ENCODE data around the gene KANK4. TPM values are rescaled to one million over a fixed set of nuclear protein-coding genes. Genes with fewer than 3 reads are reported as not detected.

The KANK4 gene
- total RNA-seq, 4 donors from 2014 or later: 1.3 to 2.7 (median 1.7) TPM

DNA sequence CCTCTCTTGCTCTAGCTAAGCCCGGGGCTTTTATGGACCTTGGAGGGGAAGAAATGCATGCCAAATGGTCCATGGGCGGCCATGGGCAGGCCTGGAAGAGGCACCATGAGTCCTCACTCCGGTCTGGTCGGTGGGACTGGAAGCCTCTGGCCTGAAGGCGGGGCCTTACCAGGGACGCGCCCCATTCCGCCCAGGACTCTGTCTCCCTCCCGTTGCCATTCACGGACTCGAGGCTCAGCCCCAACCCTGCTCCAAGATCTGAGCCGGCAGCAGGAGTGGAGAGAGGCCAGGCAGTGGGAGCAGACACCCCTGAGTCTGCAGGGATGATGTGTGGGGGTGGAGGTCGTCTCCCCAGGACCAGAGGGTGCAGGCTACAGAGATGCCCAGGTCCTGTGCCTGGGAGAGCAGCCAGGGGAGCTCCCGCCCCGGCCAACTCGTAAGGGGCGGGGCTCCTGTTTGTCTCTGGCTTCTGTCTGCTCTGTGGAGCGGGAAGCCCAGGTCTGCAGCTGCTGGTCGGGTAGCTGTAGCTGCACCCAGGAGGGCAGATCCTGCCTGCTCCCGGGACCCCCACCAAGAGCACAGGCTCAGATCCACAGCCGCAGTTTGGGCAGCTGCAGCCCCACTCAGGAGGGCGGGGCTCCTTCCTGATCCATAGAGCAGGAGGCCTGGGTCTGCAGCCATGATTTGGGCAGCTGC is 8.3 kb upstream of the KANK4 start:
- ATAC-seq (ENCODE audit: low FRiP score): no peak
- DNase-seq (ENCODE audit: low spot score): no peak

DNA sequence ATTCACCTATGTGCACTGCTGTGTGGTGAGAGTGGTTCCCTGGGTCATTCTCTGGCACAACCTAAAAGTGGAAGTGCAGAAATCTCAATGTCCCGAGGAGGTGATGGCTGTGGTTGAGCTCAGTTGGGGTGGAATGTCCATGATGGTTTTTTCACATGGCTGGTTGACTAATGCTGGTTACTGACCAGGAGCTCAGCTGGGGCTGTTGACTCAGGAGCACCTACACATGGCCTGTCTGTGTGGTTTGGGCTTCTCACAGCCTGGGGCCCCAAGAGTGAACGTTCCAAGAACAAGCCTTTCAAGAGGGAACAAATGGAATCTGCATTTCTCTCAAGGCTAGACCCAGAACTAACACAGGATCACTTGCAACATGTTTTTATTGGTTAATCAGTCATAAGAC is 6.4 kb upstream of the KANK4 start:
- ATAC-seq (ENCODE audit: low FRiP score): no peak
- TF ChIP-seq, protein P1, sequence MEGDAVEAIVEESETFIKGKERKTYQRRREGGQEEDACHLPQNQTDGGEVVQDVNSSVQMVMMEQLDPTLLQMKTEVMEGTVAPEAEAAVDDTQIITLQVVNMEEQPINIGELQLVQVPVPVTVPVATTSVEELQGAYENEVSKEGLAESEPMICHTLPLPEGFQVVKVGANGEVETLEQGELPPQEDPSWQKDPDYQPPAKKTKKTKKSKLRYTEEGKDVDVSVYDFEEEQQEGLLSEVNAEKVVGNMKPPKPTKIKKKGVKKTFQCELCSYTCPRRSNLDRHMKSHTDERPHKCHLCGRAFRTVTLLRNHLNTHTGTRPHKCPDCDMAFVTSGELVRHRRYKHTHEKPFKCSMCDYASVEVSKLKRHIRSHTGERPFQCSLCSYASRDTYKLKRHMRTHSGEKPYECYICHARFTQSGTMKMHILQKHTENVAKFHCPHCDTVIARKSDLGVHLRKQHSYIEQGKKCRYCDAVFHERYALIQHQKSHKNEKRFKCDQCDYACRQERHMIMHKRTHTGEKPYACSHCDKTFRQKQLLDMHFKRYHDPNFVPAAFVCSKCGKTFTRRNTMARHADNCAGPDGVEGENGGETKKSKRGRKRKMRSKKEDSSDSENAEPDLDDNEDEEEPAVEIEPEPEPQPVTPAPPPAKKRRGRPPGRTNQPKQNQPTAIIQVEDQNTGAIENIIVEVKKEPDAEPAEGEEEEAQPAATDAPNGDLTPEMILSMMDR (IDR thresholded peaks at IDR 0.05): no peak
- DNase-seq (ENCODE audit: low spot score): no peak

More for the DNA sequence above, 8.3 kb upstream of the KANK4 start:
- TF ChIP-seq, protein P1 (IDR thresholded peaks at IDR 0.05): no peak

DNA sequence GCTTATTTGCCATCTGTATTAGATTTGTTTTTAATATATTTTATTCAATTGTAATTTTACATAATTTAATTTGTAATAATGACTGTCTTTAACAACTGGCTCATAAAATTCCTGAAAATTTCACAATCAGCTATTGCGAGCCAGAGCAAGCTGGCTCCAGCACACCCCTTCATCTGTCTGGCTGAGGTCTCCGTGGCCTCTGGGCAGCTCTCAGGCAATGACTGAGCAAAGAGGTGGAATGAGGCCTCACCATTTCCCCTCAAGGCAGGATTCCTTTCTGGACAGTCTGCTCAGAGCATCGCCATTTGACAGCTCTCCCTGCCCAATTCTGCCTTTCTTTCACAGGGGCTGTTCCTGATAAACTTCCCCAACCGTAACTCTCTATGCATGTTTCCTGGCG is 5.8 kb upstream of the KANK4 start:
- TF ChIP-seq, protein P1 (IDR thresholded peaks at IDR 0.05): no peak
- no peak for DNase-seq (ENCODE audit: low spot score)
- ATAC-seq (ENCODE audit: low FRiP score): peak; percentile 93

DNA sequence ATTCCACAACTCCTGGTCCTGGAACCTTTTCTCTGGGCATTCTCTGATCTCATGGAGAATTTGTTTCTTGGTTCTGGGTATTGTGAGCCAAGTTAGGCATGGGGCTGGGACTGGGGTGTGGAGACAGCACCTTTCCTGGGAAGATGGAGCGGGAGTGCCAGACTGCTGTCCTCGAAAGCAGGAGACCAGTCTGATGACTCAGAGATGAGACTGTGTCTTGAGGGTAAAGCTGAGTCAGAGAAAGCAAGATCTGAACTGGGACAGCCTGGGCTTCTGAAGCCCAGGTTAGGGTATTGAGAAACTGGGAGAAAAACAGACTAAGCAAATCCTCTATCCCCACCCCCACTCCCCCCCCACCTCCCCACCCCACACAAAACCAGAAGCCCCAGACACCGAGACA is 2.2 kb upstream of the KANK4 start:
- TF ChIP-seq, protein P1 (IDR thresholded peaks at IDR 0.05): no peak
- ATAC-seq (ENCODE audit: low FRiP score) (peak; percentile 79), DNase-seq (ENCODE audit: low spot score) (no peak)

DNA sequence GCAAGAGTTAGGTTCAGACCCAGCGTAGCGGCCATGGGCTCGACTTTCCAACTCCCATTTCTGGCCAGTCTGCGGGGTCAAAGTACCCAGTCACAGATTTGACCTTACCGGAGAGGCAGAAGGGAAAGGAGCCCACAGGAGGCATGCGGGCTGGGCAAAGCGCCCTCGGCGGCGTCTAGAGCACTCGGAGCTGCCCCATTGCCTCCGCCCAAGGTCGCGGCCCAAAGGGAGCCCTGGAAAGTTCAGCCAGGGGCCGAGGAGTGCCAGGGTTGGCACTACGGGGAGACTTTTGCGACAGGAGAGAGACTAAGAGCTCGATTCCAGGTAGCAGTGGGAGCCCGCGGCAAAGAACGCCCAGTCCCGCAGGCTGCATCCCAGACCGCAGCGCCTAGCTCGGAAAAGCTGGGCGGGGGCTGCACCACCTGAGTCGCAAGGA is 896 bp downstream of the KANK4 start:
- TF ChIP-seq, protein P1 (IDR thresholded peaks at IDR 0.05): no peak
- DNase-seq (ENCODE audit: low spot score) (no peak), ATAC-seq (ENCODE audit: low FRiP score) (no peak)

DNA sequence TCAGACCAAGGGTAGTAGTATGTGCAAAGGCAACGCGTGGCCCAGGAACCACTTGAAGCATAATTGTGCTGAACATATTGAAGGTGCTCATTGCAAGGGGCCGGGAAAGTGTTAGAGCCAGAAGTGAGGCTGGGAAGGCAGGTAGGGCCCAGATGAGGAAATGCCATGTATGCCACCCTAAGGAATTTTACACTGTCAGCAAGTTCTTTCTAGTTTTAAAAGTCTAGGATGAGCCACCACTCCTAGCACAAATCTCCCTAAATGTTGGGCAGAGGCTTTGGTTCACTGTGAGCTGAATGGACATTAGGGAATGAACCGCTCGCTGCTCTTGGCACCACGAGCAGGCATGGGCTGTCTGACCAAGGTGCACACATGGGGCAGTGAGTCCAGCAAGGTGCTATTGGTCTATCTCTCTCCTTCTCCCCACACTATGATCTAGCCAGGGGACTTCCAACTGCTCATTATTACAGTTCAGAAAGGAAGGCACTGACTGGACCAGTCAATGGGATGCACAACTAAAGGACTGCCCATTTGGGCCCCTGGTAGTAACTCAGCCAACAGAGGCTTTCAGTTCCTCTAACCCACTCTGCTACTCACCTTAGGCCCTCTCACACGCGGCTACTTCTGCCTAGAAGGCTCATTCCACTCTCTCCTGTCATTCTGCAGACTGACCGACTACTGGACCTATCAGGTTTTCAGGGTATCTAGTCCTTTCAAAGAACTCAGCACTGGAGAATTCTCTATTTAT is 2.0 kb downstream of the KANK4 start:
- ATAC-seq (ENCODE audit: low FRiP score): no peak
- DNase-seq (ENCODE audit: low spot score): no peak
- TF ChIP-seq, protein P1 (IDR thresholded peaks at IDR 0.05): no peak

Measured in omental fat pad (tissue), 4 donors.